Erythroblast (primary cell): Measurements from ENCODE around the gene GMDS.

Experiments used
- GATA1 ChIP-seq: IDR thresholded peaks from 2 replicates; pipeline ENCODE4 v1.6.1; 2011; ENCODE audit warnings: low read depth, mild to moderate bottlenecking, control low read depth, low read length, moderate library complexity
- POLR2A ChIP-seq: IDR thresholded peaks from 2 replicates; pipeline ENCODE4 v1.6.1; 2011; ENCODE audit warnings: mild to moderate bottlenecking, low read length

- TF ChIP-seq POLR2A (no peak), GATA1 (no peak)
Measured at GRCh38 chr6:1834646-1835516, 410.5 kb downstream of the GMDS start.
